NCI-H2196 (cell line): ENCODE measurements around the gene ADIRF.

Source experiments
- DNase-seq: peaks from one replicate; lab custom pipeline; 2025; ENCODE audit not compliant: unreplicated experiment; lab: John Stamatoyannopoulos, UW

Gene ADIRF

GRCh38 chr10:86960003-86960862, 8.0 kb upstream of the ADIRF start:
- DNase-seq = no peak

GRCh38 chr10:86960863-86961434, 7.3 kb upstream of the ADIRF start:
- DNase-seq = no peak

- no peak for DNase-seq
Measured at GRCh38 chr10:86961481-86962091, 6.7 kb upstream of the ADIRF start.

- DNase-seq = no peak
Measured at GRCh38 chr10:86962136-86962980, 5.9 kb upstream of the ADIRF start.

GRCh38 chr10:86962981-86963310, 5.3 kb upstream of the ADIRF start:
- no peak for DNase-seq

- DNase-seq = no peak
Measured at GRCh38 chr10:86963341-86963919, 4.9 kb upstream of the ADIRF start.

- DNase-seq = no peak
Measured at GRCh38 chr10:86964061-86964846, 4.0 kb upstream of the ADIRF start.

- no peak for DNase-seq
Measured at GRCh38 chr10:86964847-86965190, 3.5 kb upstream of the ADIRF start.

- DNase-seq = no peak
Measured at GRCh38 chr10:86965986-86966654, 2.2 kb upstream of the ADIRF start.

- DNase-seq = no peak
Measured at GRCh38 chr10:86967481-86967941, 771 bp upstream of the ADIRF start.

- no peak for DNase-seq
Measured at GRCh38 chr10:86968994-86969355, 693 bp downstream of the ADIRF start.

GRCh38 chr10:86969421-86970041, 1.2 kb downstream of the ADIRF start:
- no peak for DNase-seq

GRCh38 chr10:86970162-86970981, 2.1 kb downstream of the ADIRF start:
- no peak for DNase-seq

- DNase-seq = no peak
Measured at GRCh38 chr10:86970982-86971231, 2.6 kb downstream of the ADIRF start.

GRCh38 chr10:86971232-86971991, 3.1 kb downstream of the ADIRF start:
- peak; percentile 49 for DNase-seq

GRCh38 chr10:86972613-86973380, 4.5 kb downstream of the ADIRF start:
- no peak for DNase-seq

- DNase-seq = no peak
Measured at GRCh38 chr10:86974484-86974883, 6.2 kb downstream of the ADIRF start.
